SK-N-SH (cell line): Measurements from ENCODE around the gene RFX5.

Experiments used
- NRF1 ChIP-seq: IDR thresholded peaks from 2 replicates; pipeline ENCODE4 v1.6.1; 2012; ENCODE audit warnings: low read depth, mild to moderate bottlenecking, low read length
- SMC3 ChIP-seq: IDR thresholded peaks from 2 replicates; pipeline ENCODE4 v1.6.1; 2012; ENCODE audit warnings: low read depth, low read length, improper control_type of control experiment
- YY1 ChIP-seq: IDR thresholded peaks from 2 replicates; pipeline ENCODE4 v1.4.0; 2012; ENCODE audit warnings: low read depth, mild to moderate bottlenecking
- TF ChIP-seq, protein P1 (sequence below): fragments of 200-600 bp; sonication (generic); IDR thresholded peaks from 2 replicates; pipeline ENCODE4 v1.6.1; 2017; ENCODE audit warnings: antibody characterized with exemption, mild to moderate bottlenecking, moderate library complexity
- TF ChIP-seq, protein P2 (sequence below): fragments of 150-350 bp; IDR thresholded peaks from 2 replicates; pipeline ENCODE4 v1.6.1; 2017; ENCODE audit warnings: antibody characterized with exemption, low read length, low read depth, borderline replicate concordance

GRCh38 chr1:151318975-151319374 is 28.1 kb downstream of the RFX5 start:
- TF ChIP-seq SMC3 (no peak), NRF1 (no peak), YY1 (no peak)
- TF ChIP-seq, protein P1, sequence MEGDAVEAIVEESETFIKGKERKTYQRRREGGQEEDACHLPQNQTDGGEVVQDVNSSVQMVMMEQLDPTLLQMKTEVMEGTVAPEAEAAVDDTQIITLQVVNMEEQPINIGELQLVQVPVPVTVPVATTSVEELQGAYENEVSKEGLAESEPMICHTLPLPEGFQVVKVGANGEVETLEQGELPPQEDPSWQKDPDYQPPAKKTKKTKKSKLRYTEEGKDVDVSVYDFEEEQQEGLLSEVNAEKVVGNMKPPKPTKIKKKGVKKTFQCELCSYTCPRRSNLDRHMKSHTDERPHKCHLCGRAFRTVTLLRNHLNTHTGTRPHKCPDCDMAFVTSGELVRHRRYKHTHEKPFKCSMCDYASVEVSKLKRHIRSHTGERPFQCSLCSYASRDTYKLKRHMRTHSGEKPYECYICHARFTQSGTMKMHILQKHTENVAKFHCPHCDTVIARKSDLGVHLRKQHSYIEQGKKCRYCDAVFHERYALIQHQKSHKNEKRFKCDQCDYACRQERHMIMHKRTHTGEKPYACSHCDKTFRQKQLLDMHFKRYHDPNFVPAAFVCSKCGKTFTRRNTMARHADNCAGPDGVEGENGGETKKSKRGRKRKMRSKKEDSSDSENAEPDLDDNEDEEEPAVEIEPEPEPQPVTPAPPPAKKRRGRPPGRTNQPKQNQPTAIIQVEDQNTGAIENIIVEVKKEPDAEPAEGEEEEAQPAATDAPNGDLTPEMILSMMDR, result no peak
- TF ChIP-seq, protein P2, sequence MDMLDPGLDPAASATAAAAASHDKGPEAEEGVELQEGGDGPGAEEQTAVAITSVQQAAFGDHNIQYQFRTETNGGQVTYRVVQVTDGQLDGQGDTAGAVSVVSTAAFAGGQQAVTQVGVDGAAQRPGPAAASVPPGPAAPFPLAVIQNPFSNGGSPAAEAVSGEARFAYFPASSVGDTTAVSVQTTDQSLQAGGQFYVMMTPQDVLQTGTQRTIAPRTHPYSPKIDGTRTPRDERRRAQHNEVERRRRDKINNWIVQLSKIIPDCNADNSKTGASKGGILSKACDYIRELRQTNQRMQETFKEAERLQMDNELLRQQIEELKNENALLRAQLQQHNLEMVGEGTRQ, result no peak
